HepG2 (cell line): ENCODE data around the gene RNF40. TPM values are rescaled to one million over a fixed set of nuclear protein-coding genes. Genes with fewer than 3 reads are reported as not detected.

ENCODE experiments used
- JDP2 ChIP-seq: sonication (generic); formaldehyde crosslinking; IDR thresholded peaks from 2 replicates; pipeline ENCODE4 v1.8.1; 2022; ENCODE audit warnings: missing genetic modification reagents, borderline replicate concordance
- NBN ChIP-seq: fragments of 450-650 bp; conservative IDR thresholded peaks from 2 replicates; pipeline ENCODE4 v1.6.1; 2017
- NR2F1 ChIP-seq, 2 experiments: fragments of 450-650 bp in 1 of 2; formaldehyde crosslinking in 1 of 2; IDR thresholded peaks; 2 replicates each; pipeline versions ENCODE4 v1.5.0 to v1.6.1; 2016 to 2020; ENCODE audit warnings: mild to moderate bottlenecking in 1 of 2, missing compliant biosample characterization in 1 of 2, missing genetic modification reagents in 1 of 2, moderate library complexity in 1 of 2
- PTBP1 ChIP-seq: fragments of 200-400 bp; formaldehyde crosslinking; IDR thresholded peaks from 2 replicates; pipeline ENCODE4 v1.6.1; 2018; ENCODE audit warnings: low read length, low read depth; ENCODE audit not compliant: poor library complexity, severe bottlenecking
- RAD21 ChIP-seq: fragments of 450-650 bp; formaldehyde crosslinking; IDR thresholded peaks from 2 replicates; pipeline ENCODE4 v1.5.0; 2020; ENCODE audit warnings: mild to moderate bottlenecking
- RBAK ChIP-seq: sonication (generic); formaldehyde crosslinking; IDR thresholded peaks from 2 replicates; pipeline ENCODE4 v1.5.1; 2020; ENCODE audit warnings: mild to moderate bottlenecking, missing genetic modification reagents
- RNF219 ChIP-seq: sonication (generic); formaldehyde crosslinking; IDR thresholded peaks from 2 replicates; pipeline ENCODE4 v1.5.0; 2020; ENCODE audit warnings: mild to moderate bottlenecking, missing genetic modification reagents
- RXRA ChIP-seq: sonication (generic); formaldehyde crosslinking; IDR thresholded peaks from 2 replicates; pipeline ENCODE4 v1.5.1; 2020; ENCODE audit warnings: missing genetic modification reagents
- SP1 ChIP-seq, 2 experiments: fragments of 450-650 bp in 1 of 2; sonication (generic) in 1 of 2; formaldehyde crosslinking in 1 of 2; IDR thresholded peaks; 2 replicates each; pipeline versions ENCODE4 v1.4.0 to v1.6.1; 2016 to 2020; ENCODE audit warnings: missing genetic modification reagents in 1 of 2
- TAF1 ChIP-seq: sonication (generic); formaldehyde crosslinking; IDR thresholded peaks from 2 replicates; pipeline ENCODE4 v1.4.0; 2020; ENCODE audit warnings: missing genetic modification reagents
- ZBTB1 ChIP-seq: sonication (generic); formaldehyde crosslinking; IDR thresholded peaks from 2 replicates; pipeline ENCODE4 v1.4.0; 2020; ENCODE audit warnings: missing genetic modification reagents, borderline replicate concordance
- ZBTB43 ChIP-seq: sonication (generic); formaldehyde crosslinking; conservative IDR thresholded peaks from 2 replicates; pipeline ENCODE4 v1.4.0; 2020; ENCODE audit warnings: missing genetic modification reagents
- ZBTB7B ChIP-seq: sonication (generic); formaldehyde crosslinking; IDR thresholded peaks from 2 replicates; pipeline ENCODE4 v1.4.0; 2020; ENCODE audit warnings: missing genetic modification reagents
- ZFX ChIP-seq: sonication (generic); formaldehyde crosslinking; IDR thresholded peaks from 2 replicates; pipeline ENCODE4 v1.4.0; 2020; ENCODE audit warnings: mild to moderate bottlenecking, low read depth, missing genetic modification reagents, moderate library complexity
- ZNF513 ChIP-seq: sonication (generic); formaldehyde crosslinking; conservative IDR thresholded peaks from 2 replicates; pipeline ENCODE4 v1.5.0; 2020; ENCODE audit warnings: missing genetic modification reagents
- ZNF841 ChIP-seq: sonication (generic); formaldehyde crosslinking; IDR thresholded peaks from 2 replicates; pipeline ENCODE4 v1.8.1; 2023; ENCODE audit warnings: missing genetic modification reagents, borderline replicate concordance
- polyA plus RNA-seq, 8 experiments: library from polyadenylated mRNA; depleted of rRNA in 3 of 8; stranded (reverse) in 7 of 8; unstranded in 1 of 8; fragments of >200 nt; fragmentation: Illumina TruSeq in 4 of 8; extraction: Trizol in 4 of 8; gene quantifications; 2 replicates each; pipeline versions ENCODE4 v1.2.1 to v1.2.3, GENCODE V29; 2011 to 2016; ENCODE audit warnings: low read depth in 4 of 8, missing spikeins in 1 of 8, mixed read lengths in 1 of 8; ENCODE audit not compliant: insufficient read depth in 1 of 8
- total RNA-seq, 5 experiments: library from RNA; depleted of rRNA; stranded (reverse); fragments of >200 nt; fragmentation: Illumina TruSeq; extraction: Trizol; gene quantifications; 2 replicates each; pipeline ENCODE4 v1.2.3, GENCODE V29; 2016; ENCODE audit warnings: low read depth in 1 of 5
- TF ChIP-seq, protein P1 (sequence below): sonication (generic); formaldehyde crosslinking; IDR thresholded peaks from 2 replicates; pipeline ENCODE4 v1.5.0; 2020; ENCODE audit warnings: missing genetic modification reagents
- TF ChIP-seq, protein P2 (sequence below): IDR thresholded peaks from 2 replicates; pipeline ENCODE4 v1.6.1; 2016; ENCODE audit warnings: low read depth
- TF ChIP-seq, protein P3 (sequence below): sonication (generic); formaldehyde crosslinking; IDR thresholded peaks from 2 replicates; pipeline ENCODE4 v1.4.0; 2020; ENCODE audit warnings: missing genetic modification reagents

Gene RNF40
- total and polyA plus RNA-seq, 2 of the 13 experiments (the other 11 are each of a cell fraction or from before 2014, with no cell fraction given) = 84.0 to 85.6 TPM

DNA sequence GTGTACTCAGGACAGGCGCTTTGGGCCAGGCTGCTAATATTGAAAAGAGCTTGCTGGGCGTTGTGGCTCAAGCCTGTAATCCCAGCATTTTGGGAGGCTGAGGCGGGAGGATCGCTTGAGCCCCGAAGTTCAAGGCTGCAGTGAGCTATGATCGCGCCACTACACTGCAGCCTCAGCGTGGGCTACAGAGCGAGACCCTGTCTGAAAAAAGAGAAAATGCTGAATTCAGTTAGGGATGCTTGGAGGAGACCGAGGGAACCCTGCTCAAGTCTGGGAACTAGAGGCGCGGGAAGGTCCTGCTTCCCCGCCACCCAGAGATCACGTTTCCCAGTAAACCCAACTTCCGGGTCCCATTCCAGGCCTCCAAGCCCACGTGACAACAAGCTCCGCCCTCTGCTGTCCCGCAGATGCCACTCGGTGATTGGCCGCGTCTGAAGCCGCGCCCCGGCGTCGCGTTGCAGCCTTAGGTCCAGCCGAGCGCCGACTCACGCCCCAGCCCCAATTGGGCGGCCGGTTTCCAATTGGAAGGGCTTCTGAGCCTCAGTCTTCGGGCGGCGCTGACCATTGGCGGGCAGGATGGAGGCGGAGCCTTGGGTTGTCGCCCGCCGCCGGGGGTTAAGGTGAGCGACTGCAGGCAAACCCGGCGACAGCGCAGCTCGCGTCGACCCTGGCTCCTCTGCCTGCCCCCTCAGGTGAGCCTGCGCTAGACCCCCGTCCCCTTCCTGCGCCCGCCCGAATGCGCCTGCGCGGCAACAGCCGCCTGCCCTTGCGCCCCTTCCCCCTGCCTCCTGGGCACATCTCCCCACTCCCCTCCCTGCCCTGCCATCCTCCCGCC is 14.1 kb upstream of the RNF40 start, which contains the start of gene PHKG2 (continued):
- TF ChIP-seq RNF219 = no peak
- peak; percentile 22; the same call in 1 of the 2 replicates for TF ChIP-seq RAD21
- TF ChIP-seq JDP2 (CRISPR knock-in tag) = no peak
- peak; percentile 15 to 19; a peak in 2 of 4 replicates for TF ChIP-seq NR2F1 (CRISPR knock-in tag; IDR thresholded peaks at IDR 0.05)
- TF ChIP-seq, protein P1, sequence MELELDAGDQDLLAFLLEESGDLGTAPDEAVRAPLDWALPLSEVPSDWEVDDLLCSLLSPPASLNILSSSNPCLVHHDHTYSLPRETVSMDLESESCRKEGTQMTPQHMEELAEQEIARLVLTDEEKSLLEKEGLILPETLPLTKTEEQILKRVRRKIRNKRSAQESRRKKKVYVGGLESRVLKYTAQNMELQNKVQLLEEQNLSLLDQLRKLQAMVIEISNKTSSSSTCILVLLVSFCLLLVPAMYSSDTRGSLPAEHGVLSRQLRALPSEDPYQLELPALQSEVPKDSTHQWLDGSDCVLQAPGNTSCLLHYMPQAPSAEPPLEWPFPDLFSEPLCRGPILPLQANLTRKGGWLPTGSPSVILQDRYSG = peak; percentile 78; the same call in 1 of the 2 replicates
- TF ChIP-seq ZBTB43 (CRISPR knock-in tag) = peak; percentile 56; the same call in 1 of the 2 replicates
- no peak; the same call in 1 of the 2 replicates for TF ChIP-seq RXRA
- TF ChIP-seq TAF1 (CRISPR knock-in tag) = peak; percentile 99
- no peak for TF ChIP-seq NBN
- no peak for TF ChIP-seq ZNF513
- peak; percentile 51 for TF ChIP-seq ZFX (CRISPR knock-in tag)
- TF ChIP-seq, protein P2, sequence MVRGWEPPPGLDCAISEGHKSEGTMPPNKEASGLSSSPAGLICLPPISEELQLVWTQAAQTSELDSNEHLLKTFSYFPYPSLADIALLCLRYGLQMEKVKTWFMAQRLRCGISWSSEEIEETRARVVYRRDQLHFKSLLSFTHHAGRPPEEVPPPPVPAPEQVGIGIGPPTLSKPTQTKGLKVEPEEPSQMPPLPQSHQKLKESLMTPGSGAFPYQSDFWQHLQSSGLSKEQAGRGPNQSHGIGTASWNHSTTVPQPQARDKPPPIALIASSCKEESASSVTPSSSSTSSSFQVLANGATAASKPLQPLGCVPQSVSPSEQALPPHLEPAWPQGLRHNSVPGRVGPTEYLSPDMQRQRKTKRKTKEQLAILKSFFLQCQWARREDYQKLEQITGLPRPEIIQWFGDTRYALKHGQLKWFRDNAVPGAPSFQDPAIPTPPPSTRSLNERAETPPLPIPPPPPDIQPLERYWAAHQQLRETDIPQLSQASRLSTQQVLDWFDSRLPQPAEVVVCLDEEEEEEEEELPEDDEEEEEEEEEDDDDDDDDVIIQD (CRISPR knock-in tag) = peak; percentile 80
- TF ChIP-seq, protein P3, sequence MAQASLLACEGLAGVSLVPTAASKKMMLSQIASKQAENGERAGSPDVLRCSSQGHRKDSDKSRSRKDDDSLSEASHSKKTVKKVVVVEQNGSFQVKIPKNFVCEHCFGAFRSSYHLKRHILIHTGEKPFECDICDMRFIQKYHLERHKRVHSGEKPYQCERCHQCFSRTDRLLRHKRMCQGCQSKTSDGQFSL (CRISPR knock-in tag) = no peak
- TF ChIP-seq ZNF841 (CRISPR knock-in tag) = no peak
- no peak for TF ChIP-seq SP1 (IDR thresholded peaks at IDR 0.05)
- peak; percentile 30; the same call in 1 of the 2 replicates for TF ChIP-seq SP1 (CRISPR knock-in tag; IDR thresholded peaks at IDR 0.05)
- no peak for TF ChIP-seq ZBTB7B (CRISPR knock-in tag)
- no peak for TF ChIP-seq PTBP1
- no peak for TF ChIP-seq RBAK (CRISPR knock-in tag)
- TF ChIP-seq ZBTB1 (CRISPR knock-in tag) = no peak
